SK-N-MC (cell line): ENCODE results near the gene PTPN12.

Source experiments
- DNase-seq: peaks from one replicate; pipeline ENCODE4 v3.0.0-alpha.2; 2011; ENCODE audit warnings: low read depth, low spot score
- H3K27ac ChIP-seq: fragments of 200-600 bp; sonication (generic); 2 replicates; pipeline ENCODE4 v1.5.1; 2016; ENCODE audit warnings: mixed run types
- H3K36me3 ChIP-seq: fragments of 200-600 bp; sonication (generic); 2 replicates; pipeline ENCODE4 v1.6.1; 2017; ENCODE audit warnings: antibody characterized with exemption, low read length, mixed read lengths; ENCODE audit not compliant: insufficient read depth
- H3K4me3 ChIP-seq: fragments of 200-600 bp; sonication (generic); 2 replicates; pipeline ENCODE4 v1.5.1; 2016
- H3K9ac ChIP-seq: fragments of 200-600 bp; sonication (generic); 2 replicates; pipeline ENCODE4 v1.8.0; 2017; ENCODE audit warnings: mixed run types, mixed read lengths; ENCODE audit not compliant: insufficient read length
- H3K9me3 ChIP-seq: fragments of 200-600 bp; sonication (generic); 2 replicates; pipeline ENCODE4 v1.6.1; 2017; ENCODE audit warnings: low read depth, mild to moderate bottlenecking, antibody characterized with exemption, low read length, moderate library complexity, mixed read lengths
- EZH2 ChIP-seq: fragments of 200-600 bp; sonication (generic); IDR thresholded peaks from one replicate; pipeline ENCODE4 v1.6.1; 2017; ENCODE audit warnings: antibody characterized with exemption
- FOXP2 ChIP-seq: optimal IDR thresholded peaks from 2 replicates; pipeline ENCODE3; 2011; ENCODE audit warnings: mild to moderate bottlenecking, moderate library complexity; ENCODE audit not compliant: insufficient read depth; ENCODE audit errors: extremely low read length, control extremely low read depth
- POLR2AphosphoS5 ChIP-seq: IDR thresholded peaks from 2 replicates; pipeline ENCODE4 v1.6.1; 2012; ENCODE audit warnings: mild to moderate bottlenecking, low read depth, low read length, borderline replicate concordance

The PTPN12 gene

GRCh38 chr7:77543910-77544309, 6.8 kb downstream of the PTPN12 start:
- Histone ChIP-seq H3K36me3 (no peaks in the 10 kb centered on the region), H3K9me3 (no peaks in the 10 kb centered on the region), H3K4me3 (no peak overlapping the region), H3K9ac (no peak overlapping the region), H3K27ac (no peak overlapping the region)
- DNase-seq = no peak
- TF ChIP-seq FOXP2 = no peak
- no peak for TF ChIP-seq POLR2AphosphoS5
- no peak for TF ChIP-seq EZH2

- Histone ChIP-seq H3K27ac (no peak overlapping the region), H3K9ac (no peak overlapping the region), H3K4me3 (no peak overlapping the region), H3K36me3 (no peaks in the 10 kb centered on the region), H3K9me3 (no peaks in the 10 kb centered on the region)
- TF ChIP-seq EZH2 (no peak), POLR2AphosphoS5 (no peak), FOXP2 (no peak)
- DNase-seq = no peak
Observed at GRCh38 chr7:77544518-77544917, 7.4 kb downstream of the PTPN12 start.

- DNase-seq = no peak
- Histone ChIP-seq H3K36me3 (no peaks in the 10 kb centered on the region), H3K9me3 (no peaks in the 10 kb centered on the region), H3K4me3 (no peak overlapping the region), H3K9ac (no peak overlapping the region), H3K27ac (no peak overlapping the region)
- TF ChIP-seq POLR2AphosphoS5 (no peak), FOXP2 (no peak), EZH2 (no peak)
Observed at GRCh38 chr7:77548206-77548605, 11.1 kb downstream of the PTPN12 start.

DNA sequence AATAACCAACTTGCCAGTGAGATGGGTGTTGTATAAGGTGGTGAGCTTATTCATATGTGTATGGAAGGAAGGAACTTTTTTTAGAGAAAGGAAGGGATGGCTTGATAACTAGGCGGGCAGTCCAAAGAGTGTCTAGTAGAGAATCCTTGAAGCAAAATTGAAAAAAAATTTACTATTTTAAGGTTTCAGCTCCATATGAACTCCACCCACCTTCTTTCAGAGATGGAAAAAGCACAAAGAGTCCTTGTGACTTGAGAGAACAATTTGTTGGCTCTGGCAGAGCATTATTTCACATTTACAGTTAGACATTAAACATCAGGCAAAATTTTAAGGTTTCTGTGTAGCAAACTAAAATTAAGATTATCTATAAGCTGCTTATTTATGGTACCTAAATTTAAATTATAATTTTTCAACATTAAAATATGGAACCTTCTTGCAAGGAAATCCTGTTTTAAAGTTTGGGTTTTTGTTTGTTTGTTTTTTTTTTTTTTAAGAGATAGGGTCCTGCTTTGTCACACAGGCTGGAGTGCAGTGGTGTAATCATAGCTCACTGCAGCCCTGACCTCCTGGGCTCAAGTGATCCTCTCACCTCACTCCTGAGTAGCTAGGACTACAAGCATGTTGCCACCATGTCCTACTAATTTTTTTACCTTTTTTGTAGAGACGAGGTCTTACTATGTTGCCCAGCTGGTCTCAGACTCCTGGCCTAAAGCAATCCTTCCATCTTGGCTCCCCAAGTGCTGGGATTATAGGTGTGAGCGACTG, 12.2 kb downstream of the PTPN12 start:
- Histone ChIP-seq H3K9ac (no peak overlapping the region), H3K36me3 (no peaks in the 10 kb centered on the region; the same call in 1 of the 2 replicates), H3K4me3 (no peak overlapping the region), H3K9me3 (no peaks in the 10 kb centered on the region), H3K27ac (no peak overlapping the region)
- TF ChIP-seq EZH2 (no peak), FOXP2 (no peak), POLR2AphosphoS5 (no peak)
- no peak for DNase-seq

GRCh38 chr7:77550586-77550985, 13.5 kb downstream of the PTPN12 start:
- no peak overlapping the region for H3K4me3 ChIP-seq
- H3K36me3 ChIP-seq = no peaks in the 10 kb centered on the region; the same call in 1 of the 2 replicates
- no peak overlapping the region for H3K27ac ChIP-seq
- no peak for TF ChIP-seq FOXP2
- TF ChIP-seq EZH2 = no peak
- H3K9ac ChIP-seq = no peak overlapping the region
- no peak for DNase-seq
- H3K9me3 ChIP-seq = no peaks in the 10 kb centered on the region

DNA sequence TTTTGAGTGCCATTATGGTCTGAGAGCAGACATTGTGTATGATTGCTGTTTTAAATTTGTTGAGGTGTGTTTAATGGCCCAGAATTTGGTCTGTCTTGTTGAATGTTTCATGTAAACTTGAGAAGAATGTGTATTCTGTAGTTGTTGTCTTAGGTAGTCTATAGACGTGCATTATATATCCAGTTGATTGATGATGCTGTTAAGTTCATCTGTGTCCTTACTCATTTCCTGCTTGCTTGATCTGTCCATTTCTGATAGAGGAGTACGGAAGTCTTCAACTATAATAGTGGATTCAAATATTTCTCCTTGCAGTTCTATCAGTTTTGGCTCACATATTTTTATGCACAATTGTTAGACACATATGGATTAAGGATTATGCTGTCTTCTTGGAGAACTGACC, 16.0 kb downstream of the PTPN12 start:
- H3K4me3 ChIP-seq = no peak overlapping the region
- no peak for DNase-seq
- no peak overlapping the region for H3K9ac ChIP-seq
- no peak for TF ChIP-seq EZH2
- TF ChIP-seq FOXP2 = no peak
- no peak for TF ChIP-seq POLR2AphosphoS5
- no peaks in the 10 kb centered on the region for H3K9me3 ChIP-seq
- no peaks in the 10 kb centered on the region; the same call in 1 of the 2 replicates for H3K36me3 ChIP-seq
- no peak overlapping the region for H3K27ac ChIP-seq

GRCh38 chr7:77558284-77558967, 21.3 kb downstream of the PTPN12 start:
- no peaks in the 10 kb centered on the region; the same call in 1 of the 2 replicates for H3K36me3 ChIP-seq
- no peak overlapping the region for H3K9ac ChIP-seq
- DNase-seq = no peak
- H3K4me3 ChIP-seq = no peak overlapping the region
- no peak overlapping the region for H3K27ac ChIP-seq
- TF ChIP-seq POLR2AphosphoS5 = no peak
- TF ChIP-seq FOXP2 = no peak
- no peak for TF ChIP-seq EZH2
- H3K9me3 ChIP-seq = no peaks in the 10 kb centered on the region

DNA sequence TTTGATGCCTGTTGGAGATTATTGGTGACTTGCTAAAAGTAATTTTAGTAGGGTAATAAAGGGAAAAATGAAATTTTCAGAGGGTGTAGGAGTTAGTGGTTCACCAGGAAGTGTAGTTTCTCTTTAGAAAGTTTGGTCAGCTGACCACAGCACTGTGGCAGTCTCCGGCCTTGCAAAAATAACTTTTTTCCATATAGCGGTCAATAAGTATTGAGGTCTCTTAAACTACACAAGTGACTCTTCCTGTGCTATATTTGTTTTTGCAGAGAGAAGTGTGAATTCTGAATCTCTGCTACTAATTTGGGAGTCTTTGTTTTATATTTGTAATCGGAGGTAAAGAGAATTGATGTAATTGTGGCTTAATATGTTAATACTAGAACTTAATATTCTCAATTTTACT, 24.3 kb downstream of the PTPN12 start:
- no peak for DNase-seq

More for the DNA sequence above, 24.3 kb downstream of the PTPN12 start:
- H3K36me3 ChIP-seq = no peaks in the 10 kb centered on the region
- no peak for TF ChIP-seq POLR2AphosphoS5
- TF ChIP-seq EZH2 = no peak
- TF ChIP-seq FOXP2 = no peak
- H3K27ac ChIP-seq = no peak overlapping the region
- H3K9ac ChIP-seq = no peak overlapping the region
- H3K4me3 ChIP-seq = no peak overlapping the region
- H3K9me3 ChIP-seq = no peaks in the 10 kb centered on the region
